K562 (cell line): Measurements from ENCODE around the gene SPRR2D.

ENCODE experiments used
- LARP7 ChIP-seq: fragments of 450-650 bp; IDR thresholded peaks from 2 replicates; pipeline ENCODE4 v1.6.1; 2016
- TF ChIP-seq, protein P1 (sequence below): fragments of 250-450 bp; sonication (Bioruptor Pico); IDR thresholded peaks from 2 replicates; pipeline ENCODE4 v1.5.0; 2020; ENCODE audit warnings: mild to moderate bottlenecking, borderline replicate concordance
- TF ChIP-seq, protein P2 (sequence below), 3 experiments: IDR thresholded peaks in 2 of 3; conservative IDR thresholded peaks in 1 of 3; 2 replicates each; pipeline ENCODE4 v1.5.1; 2011 to 2012; ENCODE audit warnings: low read length in 3 of 3, mild to moderate bottlenecking in 3 of 3, control low read depth in 2 of 3, improper control_type of control experiment in 1 of 3, inconsistent platforms in 1 of 3, low read depth in 1 of 3, mixed read lengths in 1 of 3, moderate library complexity in 1 of 3; ENCODE audit not compliant: insufficient read depth in 2 of 3
- TF ChIP-seq, protein P3 (sequence below): sonication (generic); formaldehyde crosslinking; IDR thresholded peaks from 2 replicates; pipeline ENCODE4 v1.8.0; 2023; ENCODE audit warnings: mild to moderate bottlenecking, missing genetic modification reagents
- TF ChIP-seq, protein P4 (sequence below): fragments of 250-450 bp; sonication (Bioruptor Pico); IDR thresholded peaks from 2 replicates; pipeline ENCODE4 v1.4.0; 2020; ENCODE audit warnings: mild to moderate bottlenecking, moderate library complexity

DNA sequence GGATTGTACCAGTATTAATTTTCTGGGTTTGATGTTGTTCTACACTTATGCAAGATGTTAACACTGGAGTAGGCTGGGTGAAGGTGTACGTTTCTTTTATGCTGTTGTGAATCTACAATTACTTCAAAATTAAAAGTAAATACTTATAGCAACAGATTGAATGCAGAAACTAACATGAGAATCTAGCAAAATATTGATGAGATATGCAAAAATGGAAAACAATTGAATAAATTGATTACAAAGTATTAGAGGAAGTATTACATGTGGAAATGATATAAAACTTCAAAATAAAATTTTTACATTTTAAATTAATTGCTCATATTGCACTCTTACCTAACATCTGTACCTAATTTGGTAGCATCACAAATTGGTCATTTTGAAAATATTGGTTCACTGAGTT, 45.1 kb downstream of the SPRR2D start:
- TF ChIP-seq LARP7 = no peak
- TF ChIP-seq, protein P1, sequence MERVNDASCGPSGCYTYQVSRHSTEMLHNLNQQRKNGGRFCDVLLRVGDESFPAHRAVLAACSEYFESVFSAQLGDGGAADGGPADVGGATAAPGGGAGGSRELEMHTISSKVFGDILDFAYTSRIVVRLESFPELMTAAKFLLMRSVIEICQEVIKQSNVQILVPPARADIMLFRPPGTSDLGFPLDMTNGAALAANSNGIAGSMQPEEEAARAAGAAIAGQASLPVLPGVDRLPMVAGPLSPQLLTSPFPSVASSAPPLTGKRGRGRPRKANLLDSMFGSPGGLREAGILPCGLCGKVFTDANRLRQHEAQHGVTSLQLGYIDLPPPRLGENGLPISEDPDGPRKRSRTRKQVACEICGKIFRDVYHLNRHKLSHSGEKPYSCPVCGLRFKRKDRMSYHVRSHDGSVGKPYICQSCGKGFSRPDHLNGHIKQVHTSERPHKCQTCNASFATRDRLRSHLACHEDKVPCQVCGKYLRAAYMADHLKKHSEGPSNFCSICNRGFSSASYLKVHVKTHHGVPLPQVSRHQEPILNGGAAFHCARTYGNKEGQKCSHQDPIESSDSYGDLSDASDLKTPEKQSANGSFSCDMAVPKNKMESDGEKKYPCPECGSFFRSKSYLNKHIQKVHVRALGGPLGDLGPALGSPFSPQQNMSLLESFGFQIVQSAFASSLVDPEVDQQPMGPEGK (CRISPR knock-in tag) = no peak
- TF ChIP-seq, protein P2, sequence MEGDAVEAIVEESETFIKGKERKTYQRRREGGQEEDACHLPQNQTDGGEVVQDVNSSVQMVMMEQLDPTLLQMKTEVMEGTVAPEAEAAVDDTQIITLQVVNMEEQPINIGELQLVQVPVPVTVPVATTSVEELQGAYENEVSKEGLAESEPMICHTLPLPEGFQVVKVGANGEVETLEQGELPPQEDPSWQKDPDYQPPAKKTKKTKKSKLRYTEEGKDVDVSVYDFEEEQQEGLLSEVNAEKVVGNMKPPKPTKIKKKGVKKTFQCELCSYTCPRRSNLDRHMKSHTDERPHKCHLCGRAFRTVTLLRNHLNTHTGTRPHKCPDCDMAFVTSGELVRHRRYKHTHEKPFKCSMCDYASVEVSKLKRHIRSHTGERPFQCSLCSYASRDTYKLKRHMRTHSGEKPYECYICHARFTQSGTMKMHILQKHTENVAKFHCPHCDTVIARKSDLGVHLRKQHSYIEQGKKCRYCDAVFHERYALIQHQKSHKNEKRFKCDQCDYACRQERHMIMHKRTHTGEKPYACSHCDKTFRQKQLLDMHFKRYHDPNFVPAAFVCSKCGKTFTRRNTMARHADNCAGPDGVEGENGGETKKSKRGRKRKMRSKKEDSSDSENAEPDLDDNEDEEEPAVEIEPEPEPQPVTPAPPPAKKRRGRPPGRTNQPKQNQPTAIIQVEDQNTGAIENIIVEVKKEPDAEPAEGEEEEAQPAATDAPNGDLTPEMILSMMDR (IDR thresholded peaks at IDR 0.05 in 2 of 3, conservative IDR thresholded peaks at IDR 0.05 in 1 of 3; ENCODE audit: insufficient read depth in 2 of 3, low read depth in 1 of 3, low read length in 3 of 3) = no peak
- TF ChIP-seq, protein P3, sequence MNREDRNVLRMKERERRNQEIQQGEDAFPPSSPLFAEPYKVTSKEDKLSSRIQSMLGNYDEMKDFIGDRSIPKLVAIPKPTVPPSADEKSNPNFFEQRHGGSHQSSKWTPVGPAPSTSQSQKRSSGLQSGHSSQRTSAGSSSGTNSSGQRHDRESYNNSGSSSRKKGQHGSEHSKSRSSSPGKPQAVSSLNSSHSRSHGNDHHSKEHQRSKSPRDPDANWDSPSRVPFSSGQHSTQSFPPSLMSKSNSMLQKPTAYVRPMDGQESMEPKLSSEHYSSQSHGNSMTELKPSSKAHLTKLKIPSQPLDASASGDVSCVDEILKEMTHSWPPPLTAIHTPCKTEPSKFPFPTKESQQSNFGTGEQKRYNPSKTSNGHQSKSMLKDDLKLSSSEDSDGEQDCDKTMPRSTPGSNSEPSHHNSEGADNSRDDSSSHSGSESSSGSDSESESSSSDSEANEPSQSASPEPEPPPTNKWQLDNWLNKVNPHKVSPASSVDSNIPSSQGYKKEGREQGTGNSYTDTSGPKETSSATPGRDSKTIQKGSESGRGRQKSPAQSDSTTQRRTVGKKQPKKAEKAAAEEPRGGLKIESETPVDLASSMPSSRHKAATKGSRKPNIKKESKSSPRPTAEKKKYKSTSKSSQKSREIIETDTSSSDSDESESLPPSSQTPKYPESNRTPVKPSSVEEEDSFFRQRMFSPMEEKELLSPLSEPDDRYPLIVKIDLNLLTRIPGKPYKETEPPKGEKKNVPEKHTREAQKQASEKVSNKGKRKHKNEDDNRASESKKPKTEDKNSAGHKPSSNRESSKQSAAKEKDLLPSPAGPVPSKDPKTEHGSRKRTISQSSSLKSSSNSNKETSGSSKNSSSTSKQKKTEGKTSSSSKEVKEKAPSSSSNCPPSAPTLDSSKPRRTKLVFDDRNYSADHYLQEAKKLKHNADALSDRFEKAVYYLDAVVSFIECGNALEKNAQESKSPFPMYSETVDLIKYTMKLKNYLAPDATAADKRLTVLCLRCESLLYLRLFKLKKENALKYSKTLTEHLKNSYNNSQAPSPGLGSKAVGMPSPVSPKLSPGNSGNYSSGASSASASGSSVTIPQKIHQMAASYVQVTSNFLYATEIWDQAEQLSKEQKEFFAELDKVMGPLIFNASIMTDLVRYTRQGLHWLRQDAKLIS (CRISPR knock-in tag) = no peak
- TF ChIP-seq, protein P4, sequence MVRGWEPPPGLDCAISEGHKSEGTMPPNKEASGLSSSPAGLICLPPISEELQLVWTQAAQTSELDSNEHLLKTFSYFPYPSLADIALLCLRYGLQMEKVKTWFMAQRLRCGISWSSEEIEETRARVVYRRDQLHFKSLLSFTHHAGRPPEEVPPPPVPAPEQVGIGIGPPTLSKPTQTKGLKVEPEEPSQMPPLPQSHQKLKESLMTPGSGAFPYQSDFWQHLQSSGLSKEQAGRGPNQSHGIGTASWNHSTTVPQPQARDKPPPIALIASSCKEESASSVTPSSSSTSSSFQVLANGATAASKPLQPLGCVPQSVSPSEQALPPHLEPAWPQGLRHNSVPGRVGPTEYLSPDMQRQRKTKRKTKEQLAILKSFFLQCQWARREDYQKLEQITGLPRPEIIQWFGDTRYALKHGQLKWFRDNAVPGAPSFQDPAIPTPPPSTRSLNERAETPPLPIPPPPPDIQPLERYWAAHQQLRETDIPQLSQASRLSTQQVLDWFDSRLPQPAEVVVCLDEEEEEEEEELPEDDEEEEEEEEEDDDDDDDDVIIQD (CRISPR knock-in tag) = no peak
